Rectal smooth muscle tissue (tissue), 1 donor: Measurements from ENCODE around the gene ZNF511.
"Not testable (repeated sequence)": the region's sequence is repeated elsewhere in the genome, so short reads cannot be mapped to it uniquely, and the experiment has no call there.

Source experiments
- H3K27ac ChIP-seq: one replicate; pipeline ENCODE4 v1.7.0; 2013; ENCODE audit warnings: low read depth, low read length, inconsistent platforms
- H3K27me3 ChIP-seq: one replicate; pipeline ENCODE4 v1.7.0; 2013; ENCODE audit warnings: low read length; ENCODE audit not compliant: control insufficient read depth, insufficient read depth
- H3K36me3 ChIP-seq: one replicate; pipeline ENCODE4 v1.7.0; 2013; ENCODE audit warnings: low read length; ENCODE audit not compliant: control insufficient read depth, insufficient read depth
- H3K4me1 ChIP-seq: one replicate; pipeline ENCODE4 v1.7.0; 2013; ENCODE audit warnings: low read length; ENCODE audit not compliant: control insufficient read depth, insufficient read depth
- H3K4me3 ChIP-seq: one replicate; pipeline ENCODE4 v1.7.0; 2013; ENCODE audit warnings: low read length
- H3K9ac ChIP-seq: one replicate; pipeline ENCODE4 v1.7.0; 2013; ENCODE audit warnings: low read length

ZNF511 gene

DNA sequence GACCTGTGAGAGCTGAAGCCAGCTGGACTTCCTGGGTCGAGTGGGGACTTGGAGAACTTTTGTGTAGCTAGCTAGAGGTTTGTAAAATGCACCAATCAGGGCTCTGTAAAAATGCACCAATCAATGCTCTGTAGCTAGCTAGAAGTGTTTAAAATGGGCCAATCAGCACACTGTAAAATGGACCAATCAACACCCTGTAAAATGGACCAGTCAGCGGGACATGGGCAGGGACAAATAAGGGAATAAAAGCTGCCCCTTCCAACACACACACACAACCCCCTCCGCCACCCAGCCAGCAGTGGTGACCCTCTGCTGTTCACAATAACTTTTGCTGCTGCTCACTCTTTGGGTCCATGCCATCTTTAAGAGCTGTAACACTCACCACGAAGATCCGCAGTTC, 7.1 kb downstream of the ZNF511 start:
- H3K9ac ChIP-seq: no peak overlapping the region
- no peak overlapping the region for H3K4me3 ChIP-seq
- peaks cover 9% of the 10 kb centered on the region for H3K36me3 ChIP-seq
- no peaks in the 10 kb centered on the region for H3K4me1 ChIP-seq
- no peak overlapping the region for H3K27ac ChIP-seq
- H3K27me3 ChIP-seq: peaks cover 6% of the 10 kb centered on the region

DNA sequence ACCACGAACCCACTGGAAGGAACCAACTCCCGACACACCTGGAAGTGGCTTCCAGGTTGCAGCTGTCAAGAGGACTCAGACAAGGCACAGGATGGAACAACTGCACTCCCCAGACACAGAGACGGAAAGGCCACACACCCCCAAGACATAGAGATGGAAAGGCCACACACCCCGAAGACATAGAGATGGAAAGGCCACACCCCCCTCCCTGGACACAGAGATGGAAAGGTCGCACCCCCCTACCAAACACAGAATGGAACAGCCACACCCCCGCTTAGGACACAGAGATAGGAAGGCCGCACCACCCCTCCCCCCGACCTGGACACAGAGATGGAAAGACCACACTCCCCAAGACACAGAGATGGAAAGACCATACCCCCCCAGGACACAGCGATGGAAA, 7.6 kb downstream of the ZNF511 start:
- Histone ChIP-seq H3K27me3 (peaks cover 6% of the 10 kb centered on the region), H3K36me3 (peaks cover 9% of the 10 kb centered on the region), H3K9ac (no peak overlapping the region), H3K4me3 (no peak overlapping the region), H3K27ac (no peak overlapping the region), H3K4me1 (no peaks in the 10 kb centered on the region)

DNA sequence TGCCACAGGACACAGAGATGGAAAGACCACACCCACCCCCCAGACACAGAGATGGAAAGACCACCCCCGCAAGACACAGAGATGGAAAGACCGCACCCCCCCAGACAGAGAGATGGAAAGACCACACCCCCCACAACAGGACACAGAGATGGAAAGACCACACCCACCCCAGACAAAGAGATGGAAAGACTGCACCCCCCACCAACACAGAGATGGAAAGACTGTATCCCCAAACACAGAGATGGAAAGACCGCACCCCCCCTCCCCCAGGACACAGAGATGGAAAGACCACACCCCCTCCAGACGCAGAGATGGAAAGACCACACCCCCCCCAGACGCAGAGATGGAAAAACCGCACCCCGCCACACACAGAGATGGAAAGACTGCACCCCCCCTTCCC, 8.0 kb downstream of the ZNF511 start:
- Histone ChIP-seq H3K27me3 (peaks cover 6% of the 10 kb centered on the region), H3K4me3 (no peak overlapping the region), H3K4me1 (no peaks in the 10 kb centered on the region), H3K36me3 (peaks cover 9% of the 10 kb centered on the region), H3K9ac (no peak overlapping the region), H3K27ac (no peak overlapping the region)

DNA sequence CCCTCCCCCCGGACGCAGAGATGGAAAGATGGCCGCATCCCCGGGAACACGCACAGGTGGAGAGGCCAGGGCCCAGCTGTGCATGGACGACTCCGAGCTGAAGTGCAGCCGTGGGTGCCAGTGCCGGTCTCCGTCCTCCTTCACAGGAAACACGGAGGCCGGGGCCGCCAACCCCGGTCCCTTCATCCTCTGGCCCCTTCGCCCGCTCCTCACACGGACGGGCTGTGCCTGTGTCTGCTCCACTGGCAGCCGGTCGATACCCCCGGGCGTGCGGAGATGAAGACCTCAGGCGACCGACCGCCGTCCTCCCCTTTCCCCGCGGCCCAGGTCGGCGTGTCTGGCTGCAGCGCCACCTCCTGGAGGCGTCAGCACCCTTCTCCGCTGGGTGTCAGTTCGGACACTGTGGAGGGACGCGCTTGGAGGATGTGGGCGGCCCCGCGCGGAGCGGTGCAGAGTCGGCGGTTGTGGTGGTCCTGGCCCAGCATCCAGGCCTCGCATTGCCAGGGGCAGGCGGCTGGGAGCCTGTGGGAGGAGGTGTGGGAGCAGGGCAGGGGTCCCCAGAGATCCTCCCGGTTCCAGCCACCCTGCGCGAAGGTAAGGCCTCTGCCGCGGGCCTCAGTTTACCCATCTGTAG, 9.9 kb downstream of the ZNF511 start:
- Histone ChIP-seq H3K27me3 (peaks cover 6% of the 10 kb centered on the region), H3K4me3 (peak overlapping the region; percentile 37), H3K36me3 (no peaks in the 10 kb centered on the region), H3K9ac (no peak overlapping the region), H3K27ac (no peak overlapping the region), H3K4me1 (no peaks in the 10 kb centered on the region)

DNA sequence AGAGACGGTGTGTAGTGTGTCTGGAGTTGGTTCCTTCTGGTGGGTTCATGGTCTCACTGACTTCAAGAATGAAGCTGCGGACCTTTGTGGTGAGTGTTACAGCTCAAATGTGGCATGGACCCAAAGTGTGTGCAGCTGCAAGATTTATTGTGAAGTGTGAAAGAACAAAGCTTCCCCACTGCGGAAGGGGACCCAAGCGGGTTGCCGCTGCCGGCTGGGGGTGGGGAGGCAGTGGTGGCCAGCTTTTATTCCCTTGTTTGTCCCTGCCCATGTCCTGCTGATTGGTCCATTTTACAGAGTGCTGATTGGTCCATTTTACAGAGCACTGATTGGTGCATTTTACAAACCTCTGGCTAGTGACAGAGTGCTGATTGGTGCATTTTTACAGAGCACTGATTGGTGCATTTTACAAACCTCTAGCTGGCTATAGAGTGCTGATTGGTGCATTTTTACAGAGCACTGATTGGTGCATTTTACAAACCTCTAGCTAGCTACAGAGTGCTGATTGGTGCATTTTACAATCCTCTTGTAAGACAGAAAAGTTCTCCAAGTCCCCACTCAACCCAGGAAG, 12.2 kb downstream of the ZNF511 start:
- H3K4me3 ChIP-seq, H3K27me3 ChIP-seq, H3K27ac ChIP-seq, H3K4me1 ChIP-seq, H3K9ac ChIP-seq, H3K36me3 ChIP-seq: not testable (repeated sequence)

DNA sequence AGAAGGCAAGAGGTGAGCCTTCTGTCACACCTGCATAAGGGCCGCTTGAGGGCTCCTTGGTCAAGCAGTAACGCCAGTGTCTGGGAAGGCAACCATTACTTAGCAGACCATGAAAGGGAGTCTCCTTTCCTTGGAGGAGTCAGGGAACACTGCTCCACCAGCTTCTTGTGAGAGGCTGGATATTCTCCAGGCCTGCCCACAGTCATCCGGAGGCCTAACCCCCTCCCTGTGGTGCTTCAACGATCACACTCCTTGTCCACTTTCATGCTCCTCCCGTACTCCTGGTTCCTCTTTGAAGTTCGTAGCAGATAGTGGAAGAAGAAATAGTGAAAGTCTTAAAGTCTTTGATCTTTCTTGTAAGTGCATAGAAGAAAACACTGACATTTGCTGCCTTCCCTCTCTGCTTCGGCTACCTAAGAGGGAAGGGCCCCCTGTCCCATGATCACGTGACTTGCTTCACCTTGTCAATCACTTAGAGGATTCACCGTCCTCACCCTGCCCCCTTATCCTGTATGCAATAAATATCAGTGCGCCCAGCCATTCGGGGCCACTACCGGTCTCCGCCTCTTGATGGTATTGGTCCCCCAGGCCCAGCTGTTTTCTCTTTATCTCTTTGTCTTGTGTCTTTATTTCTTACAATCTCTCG, 13.5 kb downstream of the ZNF511 start:
- H3K4me3 ChIP-seq, H3K27ac ChIP-seq, H3K36me3 ChIP-seq, H3K9ac ChIP-seq, H3K4me1 ChIP-seq: not testable (repeated sequence)
- H3K27me3 ChIP-seq: peaks cover 21% of the 10 kb centered on the region

DNA sequence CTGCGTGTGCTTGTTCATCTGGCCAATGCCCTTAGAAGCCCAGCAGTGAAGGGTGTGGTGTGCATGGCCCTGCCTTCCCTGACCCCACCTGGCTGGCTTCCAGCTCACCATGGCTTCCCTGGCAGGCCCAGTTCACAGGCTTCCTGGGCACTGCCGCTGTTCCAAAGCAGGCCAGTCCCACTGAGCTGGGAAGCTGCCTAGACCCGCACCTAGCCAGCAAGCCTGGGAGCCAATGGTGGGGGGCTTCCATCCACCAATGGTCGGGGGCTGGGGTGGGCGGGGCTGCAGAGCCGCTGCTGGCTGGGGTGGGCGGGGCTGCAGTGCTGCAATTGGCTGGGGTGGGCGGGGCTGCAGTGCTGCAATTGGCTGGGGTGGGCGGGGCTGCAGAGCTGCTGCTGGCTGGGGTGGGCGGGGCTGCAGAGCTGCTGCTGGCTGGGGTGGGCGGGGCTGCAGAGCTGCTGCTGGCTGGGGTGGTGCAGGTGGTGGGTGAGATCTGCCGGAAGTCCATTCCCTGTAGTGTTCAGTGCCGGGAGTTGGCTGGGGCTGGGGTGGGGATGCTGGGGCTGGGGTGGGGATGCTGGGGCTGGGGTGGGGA, 15.6 kb downstream of the ZNF511 start:
- Histone ChIP-seq H3K4me3 (no peak overlapping the region), H3K36me3 (no peaks in the 10 kb centered on the region), H3K27me3 (peaks cover 35% of the 10 kb centered on the region), H3K4me1 (peaks cover 2% of the 10 kb centered on the region), H3K27ac (no peak overlapping the region), H3K9ac (no peak overlapping the region)

DNA sequence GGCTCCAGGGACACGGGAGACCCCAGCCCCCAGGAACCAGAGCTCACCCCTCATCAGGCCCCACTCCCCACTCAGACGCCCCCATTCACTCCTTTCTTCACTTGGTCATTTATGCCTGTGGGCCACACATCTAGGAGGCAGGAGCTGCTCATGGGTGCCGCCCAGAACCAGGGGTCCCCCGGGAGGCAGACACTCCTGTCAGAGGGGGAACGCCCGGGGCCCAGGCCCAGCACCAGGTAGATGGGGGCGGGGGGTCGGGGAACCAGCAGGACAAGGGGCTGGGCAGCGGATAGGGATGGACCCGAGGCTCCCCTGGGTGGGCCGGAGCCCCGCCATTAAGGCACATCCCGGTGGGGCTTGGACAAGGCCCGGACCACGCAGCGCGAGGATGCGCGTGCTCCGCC, 16.1 kb downstream of the ZNF511 start:
- H3K9ac ChIP-seq: no peak overlapping the region
- peaks cover 2% of the 10 kb centered on the region for H3K4me1 ChIP-seq
- H3K36me3 ChIP-seq: no peaks in the 10 kb centered on the region
- peak overlapping the region; percentile 48 for H3K4me3 ChIP-seq
- H3K27me3 ChIP-seq: peaks cover 36% of the 10 kb centered on the region
- no peak overlapping the region for H3K27ac ChIP-seq

DNA sequence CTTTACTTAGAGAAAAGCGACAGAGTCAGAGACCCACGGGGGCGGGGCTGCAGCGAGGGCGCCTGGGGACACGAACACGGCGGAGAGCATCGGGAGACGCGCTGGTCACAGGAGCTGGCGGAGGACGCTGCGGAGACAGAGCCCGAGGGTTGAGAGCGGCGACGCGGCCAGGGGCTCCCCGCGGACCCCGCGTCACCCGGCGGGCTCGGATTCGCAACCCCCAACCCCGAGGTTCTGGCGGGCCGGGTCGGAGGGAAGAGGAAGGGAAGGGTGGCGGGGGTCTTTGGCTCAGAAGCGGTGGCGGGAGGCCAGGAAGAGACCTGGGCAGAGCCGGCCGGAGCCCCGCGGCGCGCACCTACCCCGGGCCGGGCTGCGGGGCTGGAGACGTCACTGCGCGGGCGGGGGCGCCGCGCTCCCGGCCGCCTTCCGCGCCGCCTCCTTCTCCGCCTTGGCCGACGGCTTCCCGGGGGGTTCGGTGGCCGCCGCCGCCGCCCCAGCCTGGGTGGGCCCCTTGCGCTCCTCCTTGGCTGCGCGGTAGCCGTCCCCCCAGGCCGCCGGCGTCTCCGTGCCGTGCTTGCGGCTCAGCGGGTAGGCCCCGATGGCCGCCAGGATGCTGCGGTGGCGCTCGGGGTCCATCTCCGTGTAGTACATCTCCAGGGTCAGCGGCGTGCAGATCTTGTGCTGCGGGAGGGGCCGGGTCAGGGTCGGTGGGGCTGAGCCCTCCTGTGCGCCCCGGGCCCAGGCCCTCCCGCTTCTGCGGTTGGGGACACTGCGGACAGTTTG, 16.9 kb downstream of the ZNF511 start:
- no peak overlapping the region for H3K9ac ChIP-seq
- peaks cover 2% of the 10 kb centered on the region for H3K4me1 ChIP-seq
- peaks cover 36% of the 10 kb centered on the region for H3K27me3 ChIP-seq
- H3K4me3 ChIP-seq: peak overlapping the region; percentile 48
- no peaks in the 10 kb centered on the region for H3K36me3 ChIP-seq
- no peak overlapping the region for H3K27ac ChIP-seq

DNA sequence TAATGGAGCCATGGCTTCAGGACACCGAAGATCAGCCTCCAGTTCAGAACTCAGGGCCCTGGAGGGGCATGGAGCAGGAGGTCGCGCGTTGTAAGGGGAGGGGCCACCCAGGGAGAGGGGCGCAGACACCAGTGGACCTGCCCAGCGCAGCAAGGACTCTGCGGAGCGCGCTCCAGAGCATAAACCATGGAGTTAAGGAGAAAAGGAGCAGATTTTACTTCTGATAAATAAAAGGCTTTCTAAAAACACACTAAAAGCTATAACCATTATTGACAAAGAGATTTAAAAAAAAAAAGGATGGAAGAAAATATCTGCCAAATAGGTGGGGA, 17.5 kb downstream of the ZNF511 start:
- Histone ChIP-seq H3K9ac (no peak overlapping the region), H3K4me1 (peaks cover 2% of the 10 kb centered on the region), H3K27ac (no peak overlapping the region), H3K4me3 (no peak overlapping the region), H3K27me3 (peaks cover 36% of the 10 kb centered on the region), H3K36me3 (no peaks in the 10 kb centered on the region)

DNA sequence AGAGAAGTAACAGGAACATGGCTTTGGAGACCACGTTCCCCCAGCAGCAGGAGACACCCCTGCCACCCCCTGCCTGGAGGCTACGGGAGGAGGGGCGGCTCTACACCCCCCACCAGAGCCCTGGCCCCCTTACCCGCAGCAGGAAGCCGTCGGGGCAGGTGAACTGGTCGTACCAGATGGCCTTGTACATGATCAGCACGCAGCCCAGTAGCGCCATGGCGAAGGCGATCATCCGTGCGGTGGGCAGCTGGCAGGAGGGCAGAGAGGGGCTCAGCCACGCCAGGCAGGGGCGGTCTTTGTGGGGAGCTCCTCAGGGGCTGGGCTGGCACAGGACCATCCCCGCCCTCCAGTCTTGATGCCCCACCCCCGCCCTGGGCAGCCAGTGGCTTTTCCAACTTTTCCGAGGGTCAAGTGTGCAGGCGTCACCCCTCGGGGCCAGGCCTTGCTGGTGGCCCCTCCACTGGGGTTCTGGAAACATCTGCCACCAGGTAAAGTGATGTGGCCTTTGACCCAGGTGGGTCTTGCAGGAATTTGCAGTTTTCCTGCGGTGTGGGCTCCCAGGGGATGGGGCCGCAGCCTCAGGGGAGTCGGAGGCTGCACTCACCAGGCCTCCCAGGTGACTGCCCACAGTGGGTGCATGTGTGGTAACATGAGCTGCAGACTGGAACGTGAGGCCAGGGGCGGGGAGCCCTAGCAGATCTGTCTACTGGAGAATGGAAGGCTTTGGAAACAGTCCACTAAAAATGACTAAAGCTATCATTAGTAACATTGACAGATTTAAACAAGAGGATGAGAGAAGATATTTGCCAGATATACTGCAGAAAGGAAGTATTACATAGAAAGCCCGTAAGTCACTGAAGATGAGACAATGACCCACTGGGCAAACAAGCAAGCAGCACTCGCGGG, 18.3 kb downstream of the ZNF511 start:
- Histone ChIP-seq H3K36me3 (no peaks in the 10 kb centered on the region), H3K4me3 (no peak overlapping the region), H3K27ac (no peak overlapping the region), H3K4me1 (peaks cover 2% of the 10 kb centered on the region), H3K9ac (no peak overlapping the region), H3K27me3 (peaks cover 43% of the 10 kb centered on the region)
